ENCODE data around the gene SMAD6. TPM values are rescaled to one million over a fixed set of nuclear protein-coding genes. Genes with fewer than 3 reads are reported as not detected.
A peak's percentile ranks its signal among the peaks of the same experiment; 100 is the strongest.

SMAD6 gene
- total and polyA plus RNA-seq, 12 donors, result 6.6 to 43.4 (median 19.7) TPM

DNA sequence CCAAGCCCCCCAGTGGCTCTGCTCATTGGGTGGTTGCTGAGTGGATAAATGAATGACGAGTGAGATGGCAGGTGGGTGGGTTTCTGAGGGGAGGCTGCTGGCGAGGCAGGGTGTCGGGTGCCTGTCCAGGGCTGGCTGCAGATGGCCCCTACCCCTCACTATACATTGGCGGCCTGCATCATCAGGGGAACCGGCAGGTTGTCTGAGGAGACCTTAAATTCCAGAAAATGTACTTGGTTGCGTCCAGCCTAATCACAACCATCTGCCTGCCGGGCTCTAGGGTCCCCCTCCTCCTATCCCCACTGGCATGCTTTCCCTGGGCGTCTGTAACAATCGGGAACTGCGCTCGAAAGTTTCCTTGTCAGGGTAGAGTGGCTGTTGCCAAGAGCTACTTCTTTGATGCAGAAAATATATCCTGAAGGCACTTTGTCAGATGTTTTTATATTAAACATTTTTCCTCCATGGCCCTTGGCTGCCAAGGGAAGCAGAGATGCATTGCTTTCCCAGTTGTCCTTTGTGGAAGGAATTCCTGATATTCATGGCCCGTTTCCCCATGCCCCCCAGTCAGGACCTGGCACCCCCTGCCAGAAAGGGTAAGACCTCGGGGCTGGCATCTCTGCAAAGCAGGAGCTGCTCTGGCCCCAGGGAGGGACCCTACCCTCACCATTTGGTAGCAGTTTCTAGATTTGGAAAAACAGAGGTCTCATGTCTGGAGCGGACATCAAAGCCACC is 22.9 kb downstream of the SMAD6 start:
- no peak for DNase-seq
- WGBS, 2 donors, result 58 to 63% methylated on average over 14 of the region's 14 CpGs
- Histone ChIP-seq H3K4me3 (no peak overlapping the region), H3K9me3 (no peaks in the 10 kb centered on the region), H3K4me1 (peaks cover 2 to 65% (median 15%) of the 10 kb centered on the region in 9 donors), H3K27ac (no peak overlapping the region), H3K36me3 (peaks cover 0 to 29% (median 0%) of the 10 kb centered on the region in 9 donors), H3K27me3 (no peaks in the 10 kb centered on the region)
- no peak for TF ChIP-seq CTCF (IDR thresholded peaks at IDR 0.05)
- intact Hi-C loops (cut with DNase I), result no loop called here
- no peak for ATAC-seq

DNA sequence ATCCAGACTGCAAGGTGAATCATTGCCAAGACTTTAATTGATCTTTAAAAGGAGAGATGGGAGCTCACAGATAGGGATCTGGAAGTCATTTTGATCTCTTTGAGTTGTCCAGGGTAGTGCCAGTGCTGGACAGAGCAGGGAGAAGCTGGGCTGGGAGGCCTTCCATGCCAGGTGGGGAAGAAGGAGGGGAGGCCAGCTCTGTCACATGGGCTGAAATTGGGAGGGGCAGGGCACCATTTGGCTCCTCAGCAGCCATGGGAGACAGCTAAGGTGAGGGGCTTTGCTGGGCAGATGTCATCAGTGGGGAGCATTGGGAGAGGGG is 23.4 kb downstream of the SMAD6 start:
- Histone ChIP-seq H3K9me3 (no peaks in the 10 kb centered on the region), H3K4me3 (no peak overlapping the region), H3K4me1 (peaks cover 2 to 62% (median 15%) of the 10 kb centered on the region in 9 donors), H3K36me3 (peaks cover 0 to 28% (median 0%) of the 10 kb centered on the region in 9 donors), H3K27me3 (no peaks in the 10 kb centered on the region), H3K27ac (no peak overlapping the region)
- no peak for DNase-seq
- intact Hi-C loops (cut with DNase I), result no loop called here
- no peak for TF ChIP-seq CTCF (IDR thresholded peaks at IDR 0.05)
- ATAC-seq, result peak in 2 of 8 donors; percentile 21 to 36

- no peak for TF ChIP-seq CTCF (IDR thresholded peaks at IDR 0.05)
- DNase-seq (no peak), ATAC-seq (no peak)
- intact Hi-C loops (cut with DNase I), result no loop called here
- Histone ChIP-seq H3K4me3 (no peak overlapping the region), H3K27me3 (no peaks in the 10 kb centered on the region), H3K9me3 (no peaks in the 10 kb centered on the region), H3K36me3 (peaks cover 0 to 20% (median 0%) of the 10 kb centered on the region in 9 donors), H3K27ac (no peak overlapping the region), H3K4me1 (peaks cover 0 to 53% (median 17%) of the 10 kb centered on the region in 9 donors)
- 89 to 93% methylated on average over 2 of the region's 2 CpGs for WGBS, 2 donors
These were observed 24.4 kb downstream of the SMAD6 start for GRCh38 chr15:66726386-66726785.

GRCh38 chr15:66729331-66729951 is 27.4 kb downstream of the SMAD6 start:
- H3K9me3 ChIP-seq, result no peaks in the 10 kb centered on the region
- peaks cover 4 to 46% (median 22%) of the 10 kb centered on the region in 9 donors for H3K4me1 ChIP-seq
- intact Hi-C loops (cut with DNase I), result no loop called here
- WGBS, 2 donors, result 52% methylated on average over 26 of the region's 26 CpGs
- peak overlapping the region in 6 of 10 donors; percentile 2 to 29 (median 16) for H3K4me3 ChIP-seq
- peak overlapping the region in 4 of 10 donors; percentile 15 to 60 (median 40) for H3K27ac ChIP-seq
- ATAC-seq (peak in 2 of 8 donors; percentile 32 to 54), DNase-seq (no peak)
- H3K36me3 ChIP-seq, result peaks cover 0 to 13% (median 0%) of the 10 kb centered on the region in 9 donors
- no peaks in the 10 kb centered on the region for H3K27me3 ChIP-seq
- TF ChIP-seq CTCF (IDR thresholded peaks at IDR 0.05), result no peak

All from heart right ventricle (tissue), 16 donors.